ENCODE results near the gene PTOV1.

DNA sequence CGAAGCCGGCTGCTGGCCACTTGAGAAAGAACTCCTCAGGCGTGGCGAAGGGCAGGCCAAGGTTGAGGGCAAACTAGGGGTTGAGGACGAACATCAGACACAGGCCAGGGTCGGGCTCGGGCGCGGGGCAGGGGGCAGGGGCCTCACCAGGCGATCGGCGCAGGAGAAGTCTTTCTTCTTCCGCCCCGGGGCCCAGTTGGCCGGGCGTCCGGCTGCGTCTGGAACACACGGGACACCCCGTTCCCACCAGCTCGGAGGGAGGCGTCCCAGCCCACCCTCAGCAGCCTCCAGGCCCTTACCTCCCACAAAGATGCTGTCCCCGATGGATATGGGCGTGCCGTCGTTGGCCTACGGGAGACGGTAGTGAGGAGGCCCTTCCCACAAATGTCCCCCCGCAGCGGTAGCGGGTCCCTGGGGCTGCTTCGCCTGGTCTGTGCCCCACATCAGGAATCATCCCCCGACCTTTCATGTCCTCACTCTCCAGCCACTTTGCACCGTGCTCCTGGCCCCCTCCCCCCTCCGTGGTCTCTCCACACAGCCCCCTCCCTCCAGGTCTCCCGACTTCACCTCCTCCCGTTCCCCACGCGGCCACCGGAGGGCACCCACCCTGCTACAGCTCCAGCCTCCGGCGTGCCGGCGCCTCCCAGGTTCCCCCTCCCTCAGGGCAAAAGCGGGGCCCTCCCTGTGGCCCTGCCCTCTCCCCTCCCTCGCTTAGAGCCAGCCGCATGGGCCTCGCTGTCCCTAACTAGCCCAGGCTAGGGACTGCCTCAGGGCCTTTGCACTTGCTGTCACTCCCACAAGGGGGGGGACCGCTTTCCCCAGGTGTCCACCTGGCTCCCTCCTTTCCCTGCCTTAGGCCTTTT lies 11.7 kb downstream of the PTOV1 start:
- no peak; the same call in 1 of the 2 replicates for TF ChIP-seq POLR2AphosphoS5 (IDR thresholded peaks at IDR 0.05; ENCODE audit: low read depth, low read length)
- TF ChIP-seq EZH2 (IDR thresholded peaks at IDR 0.05; ENCODE audit: low read depth, low read length, severe bottlenecking): no peak
- TF ChIP-seq, protein P1, sequence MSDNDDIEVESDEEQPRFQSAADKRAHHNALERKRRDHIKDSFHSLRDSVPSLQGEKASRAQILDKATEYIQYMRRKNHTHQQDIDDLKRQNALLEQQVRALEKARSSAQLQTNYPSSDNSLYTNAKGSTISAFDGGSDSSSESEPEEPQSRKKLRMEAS (IDR thresholded peaks at IDR 0.05): no peak; the same call in 1 of the 2 replicates
- no peak for TF ChIP-seq FOSL1 (IDR thresholded peaks at IDR 0.05; ENCODE audit: insufficient read depth, low read depth, low read length)
- TF ChIP-seq, protein P2, sequence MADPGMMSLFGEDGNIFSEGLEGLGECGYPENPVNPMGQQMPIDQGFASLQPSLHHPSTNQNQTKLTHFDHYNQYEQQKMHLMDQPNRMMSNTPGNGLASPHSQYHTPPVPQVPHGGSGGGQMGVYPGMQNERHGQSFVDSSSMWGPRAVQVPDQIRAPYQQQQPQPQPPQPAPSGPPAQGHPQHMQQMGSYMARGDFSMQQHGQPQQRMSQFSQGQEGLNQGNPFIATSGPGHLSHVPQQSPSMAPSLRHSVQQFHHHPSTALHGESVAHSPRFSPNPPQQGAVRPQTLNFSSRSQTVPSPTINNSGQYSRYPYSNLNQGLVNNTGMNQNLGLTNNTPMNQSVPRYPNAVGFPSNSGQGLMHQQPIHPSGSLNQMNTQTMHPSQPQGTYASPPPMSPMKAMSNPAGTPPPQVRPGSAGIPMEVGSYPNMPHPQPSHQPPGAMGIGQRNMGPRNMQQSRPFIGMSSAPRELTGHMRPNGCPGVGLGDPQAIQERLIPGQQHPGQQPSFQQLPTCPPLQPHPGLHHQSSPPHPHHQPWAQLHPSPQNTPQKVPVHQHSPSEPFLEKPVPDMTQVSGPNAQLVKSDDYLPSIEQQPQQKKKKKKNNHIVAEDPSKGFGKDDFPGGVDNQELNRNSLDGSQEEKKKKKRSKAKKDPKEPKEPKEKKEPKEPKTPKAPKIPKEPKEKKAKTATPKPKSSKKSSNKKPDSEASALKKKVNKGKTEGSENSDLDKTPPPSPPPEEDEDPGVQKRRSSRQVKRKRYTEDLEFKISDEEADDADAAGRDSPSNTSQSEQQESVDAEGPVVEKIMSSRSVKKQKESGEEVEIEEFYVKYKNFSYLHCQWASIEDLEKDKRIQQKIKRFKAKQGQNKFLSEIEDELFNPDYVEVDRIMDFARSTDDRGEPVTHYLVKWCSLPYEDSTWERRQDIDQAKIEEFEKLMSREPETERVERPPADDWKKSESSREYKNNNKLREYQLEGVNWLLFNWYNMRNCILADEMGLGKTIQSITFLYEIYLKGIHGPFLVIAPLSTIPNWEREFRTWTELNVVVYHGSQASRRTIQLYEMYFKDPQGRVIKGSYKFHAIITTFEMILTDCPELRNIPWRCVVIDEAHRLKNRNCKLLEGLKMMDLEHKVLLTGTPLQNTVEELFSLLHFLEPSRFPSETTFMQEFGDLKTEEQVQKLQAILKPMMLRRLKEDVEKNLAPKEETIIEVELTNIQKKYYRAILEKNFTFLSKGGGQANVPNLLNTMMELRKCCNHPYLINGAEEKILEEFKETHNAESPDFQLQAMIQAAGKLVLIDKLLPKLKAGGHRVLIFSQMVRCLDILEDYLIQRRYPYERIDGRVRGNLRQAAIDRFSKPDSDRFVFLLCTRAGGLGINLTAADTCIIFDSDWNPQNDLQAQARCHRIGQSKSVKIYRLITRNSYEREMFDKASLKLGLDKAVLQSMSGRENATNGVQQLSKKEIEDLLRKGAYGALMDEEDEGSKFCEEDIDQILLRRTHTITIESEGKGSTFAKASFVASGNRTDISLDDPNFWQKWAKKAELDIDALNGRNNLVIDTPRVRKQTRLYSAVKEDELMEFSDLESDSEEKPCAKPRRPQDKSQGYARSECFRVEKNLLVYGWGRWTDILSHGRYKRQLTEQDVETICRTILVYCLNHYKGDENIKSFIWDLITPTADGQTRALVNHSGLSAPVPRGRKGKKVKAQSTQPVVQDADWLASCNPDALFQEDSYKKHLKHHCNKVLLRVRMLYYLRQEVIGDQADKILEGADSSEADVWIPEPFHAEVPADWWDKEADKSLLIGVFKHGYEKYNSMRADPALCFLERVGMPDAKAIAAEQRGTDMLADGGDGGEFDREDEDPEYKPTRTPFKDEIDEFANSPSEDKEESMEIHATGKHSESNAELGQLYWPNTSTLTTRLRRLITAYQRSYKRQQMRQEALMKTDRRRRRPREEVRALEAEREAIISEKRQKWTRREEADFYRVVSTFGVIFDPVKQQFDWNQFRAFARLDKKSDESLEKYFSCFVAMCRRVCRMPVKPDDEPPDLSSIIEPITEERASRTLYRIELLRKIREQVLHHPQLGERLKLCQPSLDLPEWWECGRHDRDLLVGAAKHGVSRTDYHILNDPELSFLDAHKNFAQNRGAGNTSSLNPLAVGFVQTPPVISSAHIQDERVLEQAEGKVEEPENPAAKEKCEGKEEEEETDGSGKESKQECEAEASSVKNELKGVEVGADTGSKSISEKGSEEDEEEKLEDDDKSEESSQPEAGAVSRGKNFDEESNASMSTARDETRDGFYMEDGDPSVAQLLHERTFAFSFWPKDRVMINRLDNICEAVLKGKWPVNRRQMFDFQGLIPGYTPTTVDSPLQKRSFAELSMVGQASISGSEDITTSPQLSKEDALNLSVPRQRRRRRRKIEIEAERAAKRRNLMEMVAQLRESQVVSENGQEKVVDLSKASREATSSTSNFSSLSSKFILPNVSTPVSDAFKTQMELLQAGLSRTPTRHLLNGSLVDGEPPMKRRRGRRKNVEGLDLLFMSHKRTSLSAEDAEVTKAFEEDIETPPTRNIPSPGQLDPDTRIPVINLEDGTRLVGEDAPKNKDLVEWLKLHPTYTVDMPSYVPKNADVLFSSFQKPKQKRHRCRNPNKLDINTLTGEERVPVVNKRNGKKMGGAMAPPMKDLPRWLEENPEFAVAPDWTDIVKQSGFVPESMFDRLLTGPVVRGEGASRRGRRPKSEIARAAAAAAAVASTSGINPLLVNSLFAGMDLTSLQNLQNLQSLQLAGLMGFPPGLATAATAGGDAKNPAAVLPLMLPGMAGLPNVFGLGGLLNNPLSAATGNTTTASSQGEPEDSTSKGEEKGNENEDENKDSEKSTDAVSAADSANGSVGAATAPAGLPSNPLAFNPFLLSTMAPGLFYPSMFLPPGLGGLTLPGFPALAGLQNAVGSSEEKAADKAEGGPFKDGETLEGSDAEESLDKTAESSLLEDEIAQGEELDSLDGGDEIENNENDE (IDR thresholded peaks at IDR 0.05; ENCODE audit: insufficient replicate concordance, low read length): no peak
- 0 out of 2 replicates have a peak, but pooled peaks have one; percentile 26 for TF ChIP-seq YY1 (IDR thresholded peaks at IDR 0.05; ENCODE audit: low read depth, low read length)
- TF ChIP-seq SP1 (IDR thresholded peaks at IDR 0.05; ENCODE audit: low read depth, low read length): 0 out of 2 replicates have a peak, but pooled peaks have one; percentile 29
- TF ChIP-seq TAF1 (IDR thresholded peaks at IDR 0.05; ENCODE audit: low read depth, low read length): no peak
- TF ChIP-seq SAP30 (IDR thresholded peaks at IDR 0.05; ENCODE audit: insufficient read depth, insufficient replicate concordance, low read length): no peak
- no peak for TF ChIP-seq SUZ12 (IDR thresholded peaks at IDR 0.05; ENCODE audit: low read length)
- no peak for TF ChIP-seq JUND (IDR thresholded peaks at IDR 0.05; ENCODE audit: low read length)
- no peak for TF ChIP-seq GTF2F1 (IDR thresholded peaks at IDR 0.05; ENCODE audit: borderline replicate concordance, low read depth, low read length)

Data from H1 (cell line).